Ovary (tissue), 9 donors: Measurements from ENCODE around the gene CRY2. TPM values are rescaled to one million over a fixed set of nuclear protein-coding genes. Genes with fewer than 3 reads are reported as not detected.

Experiments
- DNase-seq, 5 donors: peaks; one replicate each; pipeline ENCODE4 v3.0.0-alpha.2; 2019 to 2020
- H3K27ac ChIP-seq, 2 donors: fragments of 200-600 bp; one replicate each; pipeline versions ENCODE4 v1.5.1 to v1.8.0; 2019 to 2022
- H3K27me3 ChIP-seq: fragments of 200-600 bp; one replicate; pipeline ENCODE4 v1.8.0; 2022
- H3K36me3 ChIP-seq: fragments of 200-600 bp; sonication (generic); one replicate; pipeline ENCODE4 v1.5.1; 2019
- H3K4me1 ChIP-seq: one replicate; pipeline ENCODE4 v1.8.1; 2013; ENCODE audit warnings: mild to moderate bottlenecking, moderate library complexity; ENCODE audit not compliant: insufficient read depth
- H3K4me3 ChIP-seq: fragments of 200-600 bp; sonication (generic); one replicate; pipeline ENCODE4 v1.5.1; 2017
- H3K9me3 ChIP-seq, 2 donors: fragments of 200-600 bp in 1 of 2; sonication (generic) in 1 of 2; one replicate each; pipeline versions ENCODE4 v1.5.1 to v1.8.1; 2013 to 2019; ENCODE audit warnings: mild to moderate bottlenecking in 1 of 2, moderate library complexity in 1 of 2
- CTCF ChIP-seq, 3 donors: fragments of 450-650 bp in 2 of 3; fragments of 200-600 bp in 1 of 3; IDR thresholded peaks; one replicate each; pipeline versions ENCODE4 v1.5.1 to v1.8.0; 2016 to 2022; ENCODE audit warnings: antibody characterized with exemption in 3 of 3, mild to moderate bottlenecking in 1 of 3
- EP300 ChIP-seq: sonication (generic); formaldehyde crosslinking; IDR thresholded peaks from one replicate; pipeline ENCODE4 v1.6.1; 2017; ENCODE audit warnings: antibody characterized with exemption
- POLR2A ChIP-seq: fragments of 450-650 bp; IDR thresholded peaks from one replicate; pipeline ENCODE4 v1.6.1; 2017; ENCODE audit warnings: antibody characterized with exemption, mild to moderate bottlenecking, moderate library complexity
- WGBS, 3 donors: extraction: QIAGEN DNeasy Blood & Tissue Kit in 1 of 3; methylation state at CpG; one replicate each; pipeline versions ENCODE4 v1.1.5 to v1.1.7; 2013 to 2017; 5-methylcytosine and 5-hydroxymethylcytosine counted together
- intact Hi-C, 4 donors: fragments of 100-400 bp; cut with DNase I; formaldehyde crosslinking; loops; one replicate each; pipeline versions ENCODE4 v1.11.0 to v1.15.1; 2022 to 2023
- polyA plus RNA-seq, 2 donors: library from polyadenylated mRNA; stranded (reverse); fragments of 200-250 nt in 1 of 2; fragments of 350-450 nt in 1 of 2; fragmentation: Illumina TruSeq in 1 of 2; extraction: RNeasy Lipid Tissue Mini Kit (QIAGEN cat#74804) in 1 of 2; gene quantifications; one replicate each; pipeline ENCODE4 v1.2.3, GENCODE V29; 2013 to 2014
- total RNA-seq, 7 donors: library from RNA; depleted of rRNA in 2 of 7; stranded (reverse); fragments of >200 nt in 2 of 7; fragmentation: NEBNext Ultra II Directional in 3 of 7; extraction: Animal tissue kit (Norgen Biotek cat#: 25700) in 3 of 7; gene quantifications; one replicate each; pipeline versions ENCODE4 v1.1.0 to v1.2.4, GENCODE V29; 2016 to 2023
- donor health status: DM: no; HTN: no; CAD: no; lungs with moderate emphysema.
- donor health status: DM: no; HTN: no; CAD: no.
- donor health status: Bipolar disorder and iron deficiency.
- donor health status: DM: yes; HTN: yes; CAD: no.
- donor health status: DM: no; HTN: no; CAD: no.
- donor health status: DM: yes; HTN: yes; CAD: no.

CRY2 gene
- total and polyA plus RNA-seq, 9 donors, result 37.2 to 94.2 (median 51.9) TPM

GRCh38 chr11:45920531-45921477 is 73.5 kb downstream of the CRY2 start:
- intact Hi-C loops, result no loop called here
- Histone ChIP-seq H3K9me3 (no peaks in the 10 kb centered on the region), H3K27me3 (no peaks in the 10 kb centered on the region), H3K4me1 (no peaks in the 10 kb centered on the region), H3K27ac (peak overlapping the region in 1 of 2 donors; percentile 50), H3K4me3 (no peak overlapping the region), H3K36me3 (no peaks in the 10 kb centered on the region)
- TF ChIP-seq CTCF (IDR thresholded peaks at IDR 0.05), result no peak
- no peak for TF ChIP-seq POLR2A
- no peak for TF ChIP-seq EP300
- WGBS, 3 donors, result 91 to 93% (median 92%) methylated on average over 6 of the region's 6 CpGs
- peak in 2 of 5 donors; percentile 8 to 31 for DNase-seq

- TF ChIP-seq CTCF (IDR thresholded peaks at IDR 0.05) (no peak), POLR2A (no peak), EP300 (no peak)
Measured at GRCh38 chr11:45921561-45922424, 74.5 kb downstream of the CRY2 start.

GRCh38 chr11:45922425-45923082 is 75.3 kb downstream of the CRY2 start, which contains the start of gene LARGE2:
LARGE2 (plus strand) TSS chr11:45922656; CDS start chr11:45922883, 227 bp downstream.
- no peaks in the 10 kb centered on the region for H3K36me3 ChIP-seq
- 0 to 1% (median 0%) methylated on average over 11 to 73 of the region's 73 CpGs for WGBS, 3 donors
- peak within 1 kb of the TSS; percentile 50 to 84 for H3K27ac ChIP-seq
- H3K27me3 ChIP-seq, result no peaks in the 10 kb centered on the region
- TF ChIP-seq EP300, result no peak
- TF ChIP-seq POLR2A, result no peak
- TF ChIP-seq CTCF (IDR thresholded peaks at IDR 0.05), result no peak
- H3K4me1 ChIP-seq, result no peaks in the 10 kb centered on the region
- H3K9me3 ChIP-seq, result no peaks in the 10 kb centered on the region
- peak in 3 of 5 donors; percentile 35 to 69 (median 46) for DNase-seq
- peak within 1 kb of the TSS; percentile 21 for H3K4me3 ChIP-seq
- intact Hi-C loops, result no loop called here

More at GRCh38 chr11:45921561-45922424, 74.5 kb downstream of the CRY2 start:
- DNase-seq, result peak in 4 of 5 donors; percentile 57 to 72 (median 59)
- intact Hi-C loops, result no loop called here
- peak overlapping the region; percentile 50 to 84 for H3K27ac ChIP-seq
- no peaks in the 10 kb centered on the region for H3K27me3 ChIP-seq
- no peaks in the 10 kb centered on the region for H3K4me1 ChIP-seq
- H3K4me3 ChIP-seq, result peak overlapping the region; percentile 21
- no peaks in the 10 kb centered on the region for H3K36me3 ChIP-seq
- 9 to 21% (median 15%) methylated on average over 35 to 54 of the region's 54 CpGs for WGBS, 3 donors
- no peaks in the 10 kb centered on the region for H3K9me3 ChIP-seq
